ENCODE results near the gene LMX1A.

- TF ChIP-seq CTCF (IDR thresholded peaks at IDR 0.05) = no peak
- TF ChIP-seq POLR2A (IDR thresholded peaks at IDR 0.05) = no peak
These were observed 169.2 kb downstream of the LMX1A start for GRCh38 chr1:165187031-165188009.

Measured in esophagus squamous epithelium (tissue), 4 donors.